Subcutaneous abdominal adipose tissue (tissue), 5 donors: ENCODE results near the gene SNX24.
"Not testable (repeated sequence)": the region's sequence is repeated elsewhere in the genome, so short reads cannot be mapped to it uniquely, and the experiment has no call there.

Experiments
- H3K27ac ChIP-seq: one replicate; pipeline ENCODE4 v1.7.0; 2013; ENCODE audit warnings: low read depth, mild to moderate bottlenecking, inconsistent platforms, low read length, moderate library complexity
- H3K27me3 ChIP-seq, 5 donors: one replicate each; pipeline ENCODE4 v1.7.0; 2013; ENCODE audit warnings: low read length in 5 of 5, inconsistent platforms in 1 of 5; ENCODE audit not compliant: control insufficient read depth in 5 of 5, insufficient read depth in 4 of 5
- H3K36me3 ChIP-seq, 5 donors: one replicate each; pipeline ENCODE4 v1.7.0; 2013; ENCODE audit warnings: low read length in 5 of 5; ENCODE audit not compliant: control insufficient read depth in 5 of 5, insufficient read depth in 5 of 5
- H3K4me1 ChIP-seq, 5 donors: one replicate each; pipeline ENCODE4 v1.7.0; 2013; ENCODE audit warnings: low read length in 5 of 5, mild to moderate bottlenecking in 3 of 5, moderate library complexity in 1 of 5; ENCODE audit not compliant: control insufficient read depth in 5 of 5, insufficient read depth in 5 of 5
- H3K4me3 ChIP-seq, 5 donors: one replicate each; pipeline ENCODE4 v1.7.0; 2013; ENCODE audit warnings: low read length in 5 of 5, low read depth in 1 of 5
- H3K9ac ChIP-seq, 5 donors: one replicate each; pipeline ENCODE4 v1.7.0; 2013; ENCODE audit warnings: low read length in 5 of 5, mild to moderate bottlenecking in 4 of 5, moderate library complexity in 3 of 5
- H3K9me3 ChIP-seq, 5 donors: one replicate each; pipeline ENCODE4 v1.7.0; 2013; ENCODE audit warnings: low read length in 5 of 5; ENCODE audit not compliant: control insufficient read depth in 5 of 5
- donor health status: healthy.
- donor health status: healthy.
- donor health status: healthy.
- donor health status: healthy.
- donor health status: healthy.

Gene SNX24

GRCh38 chr5:122971333-122971732 is 125.9 kb downstream of the SNX24 start:
- Histone ChIP-seq H3K36me3 (peaks cover 0 to 4% (median 0%) of the 10 kb centered on the region in 5 donors), H3K9me3 (no peaks in the 10 kb centered on the region), H3K27ac (no peak overlapping the region), H3K4me3 (no peak overlapping the region), H3K4me1 (no peaks in the 10 kb centered on the region), H3K9ac (no peak overlapping the region), H3K27me3 (no peaks in the 10 kb centered on the region)

GRCh38 chr5:122972877-122973276 is 127.5 kb downstream of the SNX24 start:
- Histone ChIP-seq H3K36me3 (peaks cover 0 to 4% (median 0%) of the 10 kb centered on the region in 5 donors), H3K9ac (no peak overlapping the region), H3K9me3 (no peaks in the 10 kb centered on the region), H3K4me3 (no peak overlapping the region), H3K27ac (no peak overlapping the region), H3K27me3 (no peaks in the 10 kb centered on the region), H3K4me1 (no peaks in the 10 kb centered on the region)

- not testable (repeated sequence) for H3K27me3 ChIP-seq, H3K36me3 ChIP-seq, H3K9me3 ChIP-seq, H3K4me3 ChIP-seq, H3K9ac ChIP-seq, H3K4me1 ChIP-seq, H3K27ac ChIP-seq
Observed at GRCh38 chr5:122973759-122974158, 128.3 kb downstream of the SNX24 start.

- H3K4me3 ChIP-seq, H3K36me3 ChIP-seq, H3K27me3 ChIP-seq, H3K27ac ChIP-seq, H3K9ac ChIP-seq, H3K4me1 ChIP-seq, H3K9me3 ChIP-seq: not testable (repeated sequence)
Observed at GRCh38 chr5:122974251-122974650, 128.8 kb downstream of the SNX24 start.

- no peaks in the 10 kb centered on the region for H3K27me3 ChIP-seq
- H3K4me3 ChIP-seq: no peak overlapping the region
- no peak overlapping the region for H3K27ac ChIP-seq
- no peak overlapping the region for H3K9ac ChIP-seq
- peaks cover 0 to 4% (median 0%) of the 10 kb centered on the region in 5 donors for H3K36me3 ChIP-seq
- H3K4me1 ChIP-seq: no peaks in the 10 kb centered on the region
- H3K9me3 ChIP-seq: no peaks in the 10 kb centered on the region
Observed at GRCh38 chr5:122977319-122977718, 131.9 kb downstream of the SNX24 start.

GRCh38 chr5:122978068-122978467 is 132.7 kb downstream of the SNX24 start:
- Histone ChIP-seq H3K9ac (no peak overlapping the region), H3K27ac (no peak overlapping the region), H3K4me3 (no peak overlapping the region), H3K27me3 (no peaks in the 10 kb centered on the region), H3K36me3 (peaks cover 0 to 4% (median 0%) of the 10 kb centered on the region in 5 donors), H3K4me1 (no peaks in the 10 kb centered on the region), H3K9me3 (no peaks in the 10 kb centered on the region)

- Histone ChIP-seq H3K27ac (no peak overlapping the region), H3K9me3 (no peaks in the 10 kb centered on the region), H3K27me3 (no peaks in the 10 kb centered on the region), H3K4me1 (no peaks in the 10 kb centered on the region), H3K9ac (no peak overlapping the region), H3K36me3 (no peaks in the 10 kb centered on the region), H3K4me3 (no peak overlapping the region)
Observed at GRCh38 chr5:122978644-122979297, 133.4 kb downstream of the SNX24 start.

GRCh38 chr5:122981846-122982245 is 136.4 kb downstream of the SNX24 start:
- H3K27ac ChIP-seq: no peak overlapping the region
- no peak overlapping the region for H3K4me3 ChIP-seq
- no peaks in the 10 kb centered on the region for H3K4me1 ChIP-seq
- no peaks in the 10 kb centered on the region for H3K9me3 ChIP-seq
- H3K36me3 ChIP-seq: no peaks in the 10 kb centered on the region
- H3K27me3 ChIP-seq: no peaks in the 10 kb centered on the region
- H3K9ac ChIP-seq: no peak overlapping the region

- Histone ChIP-seq H3K27ac (no peak overlapping the region), H3K27me3 (no peaks in the 10 kb centered on the region), H3K9me3 (no peaks in the 10 kb centered on the region), H3K4me1 (no peaks in the 10 kb centered on the region), H3K36me3 (no peaks in the 10 kb centered on the region), H3K9ac (no peak overlapping the region), H3K4me3 (no peak overlapping the region)
Observed at GRCh38 chr5:122982376-122982775, 137.0 kb downstream of the SNX24 start.

GRCh38 chr5:122984425-122984824 is 139.0 kb downstream of the SNX24 start:
- Histone ChIP-seq H3K27ac (no peak overlapping the region), H3K4me3 (no peak overlapping the region), H3K9me3 (no peaks in the 10 kb centered on the region), H3K9ac (no peak overlapping the region), H3K36me3 (no peaks in the 10 kb centered on the region), H3K4me1 (no peaks in the 10 kb centered on the region), H3K27me3 (no peaks in the 10 kb centered on the region)
